NCI-H1048 (cell line): ENCODE data around the gene GRM7.

ENCODE experiments used
- DNase-seq: peaks from one replicate; lab custom pipeline; 2025; lab: John Stamatoyannopoulos, UW

Gene GRM7

GRCh38 chr3:7241584-7242302 is 380.8 kb downstream of the GRM7 start:
- DNase-seq: no peak

DNA sequence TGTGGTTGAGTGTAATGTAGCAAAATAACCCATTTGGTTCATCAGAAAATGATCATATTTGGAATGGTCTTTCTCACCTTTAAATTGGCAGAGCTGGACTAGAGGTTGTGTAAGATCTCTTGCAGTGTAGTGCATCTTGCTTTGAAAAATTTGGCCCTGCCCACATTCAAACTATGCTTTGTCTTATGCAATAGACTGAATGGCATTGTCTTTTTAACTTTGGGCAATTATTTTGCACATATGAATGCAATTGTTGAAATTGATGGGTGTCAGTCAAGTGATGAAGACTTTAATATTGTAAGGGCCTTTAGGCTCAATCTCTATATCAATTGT is 381.4 kb downstream of the GRM7 start:
- no peak for DNase-seq

- DNase-seq: no peak
These were observed 388.7 kb downstream of the GRM7 start for GRCh38 chr3:7249493-7250076.

DNA sequence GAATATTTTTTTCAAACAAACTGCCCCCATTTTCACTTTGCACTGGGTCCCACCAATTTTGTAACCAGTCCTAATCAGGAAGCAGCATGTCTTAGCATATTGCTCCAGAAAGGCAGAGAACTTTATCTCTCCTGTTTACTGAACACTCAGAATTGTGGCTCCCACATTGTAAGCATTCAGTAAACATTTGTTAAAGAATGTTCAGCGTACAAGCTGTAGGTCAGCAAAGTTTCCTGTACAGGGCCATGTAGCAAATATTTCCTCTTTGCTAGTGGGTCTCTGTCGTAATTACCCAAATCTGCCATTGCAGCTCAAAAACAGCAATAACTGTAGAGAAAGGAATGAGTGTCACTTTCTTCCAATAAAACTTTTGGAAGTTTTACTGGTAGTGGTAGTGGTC is 393.3 kb downstream of the GRM7 start:
- no peak for DNase-seq

- no peak for DNase-seq
These were observed 400.1 kb downstream of the GRM7 start for GRCh38 chr3:7260975-7261374.

- no peak for DNase-seq
These were observed 402.7 kb downstream of the GRM7 start for GRCh38 chr3:7263347-7264195.

DNA sequence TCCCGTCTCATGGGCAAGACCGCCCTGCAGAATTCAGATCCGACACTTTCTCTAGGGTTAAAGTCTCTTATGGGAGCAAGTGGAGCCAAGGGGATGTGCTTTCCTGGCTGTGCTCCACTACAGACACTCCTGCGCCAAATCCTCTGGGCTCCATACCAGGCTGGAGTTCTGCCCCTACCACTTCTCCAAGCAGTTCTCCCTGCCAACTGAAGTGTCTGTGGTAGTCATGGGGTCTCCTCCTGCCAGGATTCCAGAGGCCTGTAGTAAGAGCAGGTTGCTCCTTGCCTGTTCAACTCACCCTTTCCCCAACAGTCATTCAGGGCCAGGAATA is 403.2 kb downstream of the GRM7 start:
- no peak for DNase-seq

- DNase-seq: no peak
These were observed 404.8 kb downstream of the GRM7 start for GRCh38 chr3:7265736-7266135.

- DNase-seq: no peak
These were observed 405.6 kb downstream of the GRM7 start for GRCh38 chr3:7266551-7266950.

- no peak for DNase-seq
These were observed 409.8 kb downstream of the GRM7 start for GRCh38 chr3:7270731-7271130.

DNA sequence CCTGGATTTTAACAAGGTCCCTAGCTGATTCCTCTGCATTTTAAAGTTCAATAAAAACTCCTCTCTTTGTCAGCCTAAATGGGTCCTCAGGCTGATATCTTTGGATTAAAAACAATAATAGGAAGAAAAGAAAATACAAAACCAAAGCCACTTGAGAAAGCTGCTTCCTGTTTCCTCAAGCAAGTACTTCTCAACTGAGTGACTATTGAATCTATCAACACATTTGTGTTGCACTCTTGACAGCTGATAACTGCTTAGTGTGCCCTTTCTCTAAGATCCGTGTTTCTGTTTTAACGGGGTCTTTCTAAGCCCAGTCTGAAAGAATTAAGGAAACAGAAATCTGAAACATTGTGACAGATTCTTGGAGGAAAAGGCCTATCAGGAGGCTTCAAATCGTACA is 410.7 kb downstream of the GRM7 start:
- no peak for DNase-seq

- no peak for DNase-seq
These were observed 411.3 kb downstream of the GRM7 start for GRCh38 chr3:7272203-7272602.

DNA sequence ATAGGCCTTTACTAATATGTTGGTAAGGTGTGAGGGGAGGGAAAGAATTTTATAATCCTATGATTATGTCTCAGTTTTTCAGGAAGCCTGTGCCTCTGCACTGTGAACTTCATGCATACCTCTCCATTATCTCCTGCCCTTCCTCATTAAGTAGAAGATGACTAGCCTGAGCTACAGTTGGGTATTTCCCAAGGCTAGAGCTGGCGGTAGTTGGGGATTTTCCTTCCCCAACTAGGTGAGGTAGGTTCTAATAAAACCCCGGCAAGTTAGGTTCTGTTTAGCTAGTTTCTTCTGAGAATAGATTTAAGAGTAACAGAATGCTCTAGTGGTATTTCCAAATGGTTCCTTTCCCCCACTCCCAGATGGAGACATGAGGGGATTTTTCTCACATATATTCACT is 414.5 kb downstream of the GRM7 start:
- no peak for DNase-seq

GRCh38 chr3:7280318-7280717 is 419.4 kb downstream of the GRM7 start:
- DNase-seq: no peak

DNA sequence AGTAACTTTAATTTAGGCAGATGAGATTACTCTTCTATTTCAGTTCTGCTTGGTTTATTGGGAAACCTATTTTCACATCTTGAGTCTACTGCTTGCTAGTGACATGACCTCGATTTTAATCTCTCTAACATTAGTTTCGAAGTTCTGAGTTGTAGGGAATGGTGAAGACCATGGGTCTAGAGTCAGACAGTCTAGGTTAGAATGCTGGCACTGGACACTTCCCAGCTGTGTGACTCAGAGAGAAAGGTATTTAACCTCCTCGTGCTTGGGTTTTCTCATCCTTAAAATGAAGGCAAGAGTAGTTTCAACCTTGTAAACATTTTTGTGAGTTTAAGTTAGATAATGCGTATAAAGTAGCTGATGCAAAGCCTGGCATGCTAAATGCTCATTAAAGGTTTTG is 422.1 kb downstream of the GRM7 start:
- DNase-seq: no peak

DNA sequence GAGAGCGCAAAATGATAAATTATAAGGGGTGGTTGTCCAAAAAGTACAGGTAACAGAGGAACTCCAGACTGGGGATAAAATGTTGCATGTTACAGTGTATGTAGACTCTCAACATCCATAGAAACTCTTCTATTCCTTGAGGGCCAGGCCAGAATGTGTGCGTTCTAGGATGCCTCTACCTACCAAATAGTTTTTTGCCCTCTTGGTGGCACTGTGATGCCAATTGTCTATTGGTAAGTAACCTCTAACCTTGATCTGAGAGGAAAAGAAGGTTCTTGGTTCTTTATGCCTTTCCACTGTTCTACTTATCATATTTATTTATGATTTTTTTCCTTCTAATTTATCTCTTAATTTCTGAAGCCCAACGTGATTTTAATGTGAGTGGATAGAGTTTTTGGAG is 424.6 kb downstream of the GRM7 start:
- DNase-seq: no peak

DNA sequence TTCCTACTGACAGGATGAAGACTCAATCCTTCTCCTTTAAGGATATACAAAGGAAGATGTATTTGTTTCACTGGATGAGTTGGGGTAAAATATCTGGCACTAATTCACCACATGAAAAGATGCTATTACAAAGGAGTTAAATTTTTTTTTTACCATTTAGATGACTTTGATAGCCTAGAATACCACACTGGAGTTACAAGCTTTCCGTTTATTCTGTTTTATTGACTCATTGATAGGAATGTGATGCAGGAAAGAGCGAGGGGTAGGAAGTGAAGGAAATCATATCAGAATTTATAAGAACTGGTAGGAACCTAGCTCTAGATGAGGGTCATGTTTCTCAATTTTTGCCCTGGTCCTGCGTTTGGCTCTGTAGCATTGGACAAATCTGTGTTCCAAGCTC is 427.2 kb downstream of the GRM7 start:
- no peak for DNase-seq

DNA sequence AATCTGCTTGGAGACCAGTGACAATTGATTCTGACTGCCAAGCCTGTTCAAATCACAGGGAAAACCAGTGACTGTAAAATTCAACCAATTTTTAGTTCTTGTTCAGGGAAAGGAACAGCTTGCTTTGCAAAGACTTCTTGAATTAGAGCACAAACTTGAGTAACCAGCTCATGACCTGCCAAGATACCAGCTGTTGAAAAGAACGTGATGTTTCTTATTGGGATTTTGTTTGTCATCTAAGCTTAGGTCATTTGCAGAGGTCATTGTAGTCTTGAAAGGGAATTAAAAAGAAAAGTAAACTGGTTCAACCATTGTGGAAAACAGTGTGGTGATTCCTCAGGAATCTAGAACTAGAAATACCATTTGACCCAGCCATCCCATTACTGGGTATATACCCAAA is 428.2 kb downstream of the GRM7 start:
- no peak for DNase-seq

DNA sequence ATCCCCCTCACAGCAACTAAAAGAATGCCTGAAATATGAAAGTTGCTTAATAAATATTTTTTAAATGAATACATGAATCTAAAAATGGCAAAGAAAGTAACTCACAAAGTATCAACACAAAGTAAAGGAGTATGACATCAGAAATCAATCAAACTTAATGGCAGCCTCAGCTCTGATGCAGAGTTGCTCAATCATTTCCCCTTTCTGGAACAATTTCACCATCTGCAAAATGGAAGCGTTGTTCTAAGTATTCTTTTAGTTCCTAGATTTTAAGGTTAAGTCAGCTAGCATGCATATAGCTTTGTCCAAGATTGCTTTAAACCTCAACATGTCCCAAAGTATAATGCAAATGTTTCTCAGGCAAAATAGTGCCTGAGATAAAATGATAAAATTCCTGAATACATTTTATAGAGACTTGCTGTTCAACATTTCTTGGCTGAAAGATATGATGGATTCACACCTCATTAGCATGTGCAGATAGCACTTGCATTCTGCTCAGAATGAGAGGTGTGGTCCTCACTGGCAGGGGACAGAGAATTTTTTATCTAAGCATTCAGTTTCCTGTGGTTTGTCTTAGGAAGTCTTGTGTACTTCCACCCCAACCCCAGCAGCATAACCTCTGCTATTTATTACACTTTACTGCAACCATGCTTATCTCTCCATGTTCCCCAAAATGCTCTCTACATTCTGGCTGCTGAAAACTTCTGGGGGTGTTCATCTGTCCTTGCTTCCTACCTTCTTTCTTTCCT is 429.3 kb downstream of the GRM7 start:
- no peak for DNase-seq

- no peak for DNase-seq
These were observed 431.4 kb downstream of the GRM7 start for GRCh38 chr3:7292362-7292761.

GRCh38 chr3:7293286-7293685 is 432.4 kb downstream of the GRM7 start:
- DNase-seq: no peak

GRCh38 chr3:7305561-7305960 is 444.6 kb downstream of the GRM7 start:
- no peak for DNase-seq

- no peak for DNase-seq
These were observed 446.0 kb downstream of the GRM7 start for GRCh38 chr3:7306901-7307300.
